Measurements from ENCODE around the gene BARX1.
"Not testable (repeated sequence)": the region's sequence is repeated elsewhere in the genome, so short reads cannot be mapped to it uniquely, and the experiment has no call there.

Gene BARX1

DNA sequence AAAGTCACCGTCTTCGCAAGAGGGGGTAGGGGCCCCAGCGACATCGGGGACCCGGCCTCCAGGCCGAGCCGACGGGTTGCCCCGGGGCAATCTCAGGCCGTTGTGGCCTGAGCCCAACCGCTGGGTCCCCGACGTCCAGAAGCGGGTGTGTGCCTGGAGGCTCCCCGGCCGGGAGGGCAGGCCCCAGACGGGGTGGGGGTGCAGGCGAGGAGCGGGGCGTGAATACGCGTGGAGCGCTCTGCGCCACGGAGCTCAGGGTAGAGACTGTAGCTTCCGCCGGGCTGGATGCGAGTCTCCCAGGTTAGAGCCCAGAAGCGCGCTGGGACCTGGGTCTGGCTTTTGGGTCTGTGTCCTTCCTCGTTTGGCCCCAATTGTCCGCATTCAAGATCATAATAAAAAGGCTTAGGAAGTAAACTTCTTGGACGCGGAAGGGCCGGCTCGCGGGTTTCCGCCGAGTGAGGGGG is 3.5 kb downstream of the BARX1 start:
- no peak for DNase-seq (ENCODE audit: low spot score)

DNA sequence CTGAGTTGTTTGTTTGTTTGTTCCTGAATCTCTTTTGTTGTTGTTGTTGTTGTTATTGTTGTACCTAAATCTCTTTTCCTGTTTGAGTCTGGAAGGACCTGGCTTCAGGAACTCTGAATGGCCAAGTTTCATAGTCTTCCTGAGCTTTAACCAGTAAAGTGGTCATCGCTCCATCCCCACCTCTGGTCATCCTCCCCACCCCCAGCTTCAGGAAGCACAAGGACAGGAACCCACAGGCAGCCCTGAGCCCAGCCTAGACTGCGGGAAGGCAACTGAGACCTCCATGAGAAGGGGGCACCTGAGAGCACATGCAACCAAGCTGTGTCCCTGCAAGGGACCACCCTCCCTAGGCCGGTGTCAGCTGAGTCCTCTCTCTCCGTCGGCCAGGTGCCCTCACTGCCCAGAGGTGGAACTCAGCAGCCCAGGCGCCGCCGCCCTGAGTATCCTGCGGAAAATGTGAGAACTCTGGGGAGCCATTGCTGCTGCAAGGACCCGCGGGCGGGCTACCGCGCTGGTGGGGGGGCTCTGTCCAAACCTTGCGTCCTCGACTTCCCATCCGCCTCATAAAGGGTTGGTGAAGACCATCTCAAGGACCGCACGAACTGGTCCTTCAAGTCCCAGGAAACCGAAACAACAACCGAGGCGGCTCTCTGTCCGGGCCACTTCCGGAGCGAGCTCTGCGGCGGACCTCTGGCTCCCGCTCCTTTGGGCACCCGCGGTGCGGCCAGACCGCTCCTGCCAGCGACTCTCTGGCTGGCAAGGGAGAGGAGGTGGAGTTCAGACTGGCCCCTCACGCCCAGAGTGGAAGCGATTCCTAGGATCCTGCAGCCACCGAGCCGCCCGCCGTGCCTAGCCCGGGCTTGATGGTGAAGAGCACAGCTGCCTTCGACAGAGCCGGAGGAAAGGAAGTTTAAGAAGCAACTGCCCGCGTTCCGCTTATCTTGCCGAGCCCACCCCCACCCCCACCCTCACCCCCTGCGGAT is 4.2 kb downstream of the BARX1 start:
- no peak for DNase-seq (ENCODE audit: low spot score)

DNA sequence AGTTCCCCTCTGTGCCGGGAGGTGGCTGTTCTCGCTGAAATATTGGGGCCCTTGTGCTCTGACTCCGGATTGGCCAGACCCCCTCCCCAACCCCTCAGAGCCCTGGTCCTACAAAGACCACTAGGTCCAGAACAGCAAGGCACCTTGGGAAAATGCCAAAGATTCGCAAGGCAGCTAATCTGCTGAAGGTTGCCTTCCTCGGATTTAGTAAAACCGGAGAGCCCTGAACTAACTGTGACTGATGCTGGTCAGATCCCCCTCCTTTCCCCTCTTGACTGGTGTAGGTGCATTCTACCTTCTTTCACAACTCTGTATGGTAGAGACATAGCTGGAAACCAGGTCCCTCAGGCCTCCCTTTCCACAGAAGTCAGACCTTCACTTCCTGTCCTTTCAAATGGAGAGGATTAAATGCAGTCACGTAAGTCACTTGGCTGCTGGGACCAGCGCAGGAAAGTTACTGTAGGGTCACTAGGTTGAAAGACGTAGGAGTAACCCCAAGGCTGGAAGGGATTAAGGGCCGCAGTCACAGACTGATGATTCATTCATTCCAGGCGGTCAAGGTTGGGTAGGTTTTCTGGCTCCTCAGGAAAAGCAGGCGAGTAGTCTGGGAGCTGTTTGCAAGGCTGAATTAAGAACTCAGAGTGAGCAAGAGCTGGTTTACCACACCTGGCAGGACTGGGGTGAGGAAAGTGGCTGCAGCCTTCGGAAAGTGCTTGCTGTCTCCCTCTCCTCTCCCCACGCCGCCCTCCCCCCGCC is 5.3 kb downstream of the BARX1 start:
- DNase-seq (ENCODE audit: low spot score): no peak

DNA sequence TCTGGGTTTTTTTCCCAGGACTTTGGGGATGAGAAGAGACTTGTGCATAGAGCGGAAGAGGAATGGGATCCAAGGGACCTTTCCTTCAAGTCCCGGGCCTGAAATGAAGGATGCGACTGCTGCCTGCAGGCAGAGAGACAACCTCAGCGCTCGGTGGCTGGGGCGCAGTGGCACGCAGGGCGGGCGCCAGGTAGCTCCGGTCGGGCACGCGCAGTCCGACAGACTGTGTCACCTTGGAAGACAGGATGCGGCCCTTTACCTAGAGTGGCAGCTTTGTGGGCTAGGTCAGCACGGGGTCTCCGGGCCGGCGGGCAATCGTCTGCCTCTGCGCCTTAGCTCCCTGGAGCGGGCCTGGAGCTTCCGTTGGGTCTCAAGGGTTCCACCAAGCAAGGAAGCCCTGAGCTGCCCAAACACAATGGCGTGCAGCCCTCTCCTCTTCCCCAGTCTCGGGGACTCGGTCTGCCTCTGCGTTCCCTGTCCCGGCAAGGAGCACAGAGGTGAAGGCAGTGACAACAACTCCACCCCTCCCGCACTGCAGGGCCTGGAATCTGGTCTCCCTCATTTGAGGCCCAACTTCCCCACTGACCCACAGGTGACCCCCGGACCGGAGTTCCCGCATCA is 6.0 kb downstream of the BARX1 start:
- no peak for DNase-seq (ENCODE audit: low spot score)

DNA sequence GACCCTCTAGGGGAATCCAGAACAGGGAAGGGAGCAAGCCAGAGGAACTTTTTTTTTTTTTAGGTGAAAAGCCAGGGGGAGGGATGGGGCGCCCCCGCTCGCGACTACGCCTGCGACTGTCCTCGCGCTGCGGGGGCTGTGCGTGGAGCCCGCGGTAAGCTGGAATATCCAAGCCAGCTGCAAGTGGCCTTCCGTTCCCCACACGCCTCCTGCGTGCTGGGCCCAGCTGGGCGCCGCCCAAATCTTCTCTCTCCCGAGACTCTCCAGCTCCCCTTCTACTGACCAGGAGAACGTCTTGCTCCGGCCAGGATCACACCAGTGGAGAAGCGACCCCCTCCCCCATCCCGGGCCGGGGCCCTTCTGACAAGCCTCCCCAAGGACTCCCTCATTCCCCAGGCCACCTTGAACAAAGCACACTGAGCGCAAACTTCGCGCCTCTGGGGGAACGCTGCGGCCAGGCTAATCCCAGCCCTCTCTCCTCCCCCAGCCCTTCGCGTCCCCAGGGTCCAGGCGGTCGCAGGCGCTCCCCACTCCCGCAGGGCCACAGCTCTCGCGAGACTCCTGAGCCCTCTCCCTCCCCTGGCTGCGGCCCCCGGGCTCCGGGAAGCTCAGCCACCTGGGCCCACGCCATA is 6.6 kb downstream of the BARX1 start:
- no peak for DNase-seq (ENCODE audit: low spot score)

DNA sequence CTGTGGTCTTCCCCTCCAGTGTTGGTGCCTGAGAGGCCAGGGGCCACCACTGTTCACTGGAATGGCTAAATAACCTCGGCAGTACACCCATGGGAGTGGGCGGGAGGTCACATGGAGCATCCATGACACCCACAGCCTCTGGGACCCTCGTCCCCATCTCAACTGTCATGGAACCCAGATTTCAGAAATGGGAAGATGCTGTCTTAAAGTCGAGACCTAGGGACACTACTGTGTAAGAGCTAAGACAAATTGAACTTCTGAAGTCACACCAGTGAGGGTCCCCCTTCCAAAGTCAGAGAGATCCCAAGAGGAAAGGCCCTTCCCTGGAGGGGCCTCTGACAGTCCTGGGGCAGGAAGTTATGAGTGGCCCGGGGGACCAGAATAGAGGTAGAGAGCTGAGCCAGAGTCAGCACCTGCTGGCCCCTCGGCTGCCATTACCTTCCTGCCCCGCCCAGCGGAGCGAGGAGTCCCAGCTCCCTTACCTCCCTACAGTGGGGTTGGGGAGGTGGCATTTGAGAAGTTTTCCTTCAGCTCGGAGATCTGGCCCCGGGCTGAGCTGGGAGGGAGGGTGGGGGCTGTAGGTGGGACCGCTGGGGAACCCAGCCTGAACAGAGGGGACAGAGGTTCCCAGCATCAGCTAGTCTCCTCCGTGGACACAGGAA is 7.6 kb downstream of the BARX1 start:
- DNase-seq (ENCODE audit: low spot score): no peak

DNA sequence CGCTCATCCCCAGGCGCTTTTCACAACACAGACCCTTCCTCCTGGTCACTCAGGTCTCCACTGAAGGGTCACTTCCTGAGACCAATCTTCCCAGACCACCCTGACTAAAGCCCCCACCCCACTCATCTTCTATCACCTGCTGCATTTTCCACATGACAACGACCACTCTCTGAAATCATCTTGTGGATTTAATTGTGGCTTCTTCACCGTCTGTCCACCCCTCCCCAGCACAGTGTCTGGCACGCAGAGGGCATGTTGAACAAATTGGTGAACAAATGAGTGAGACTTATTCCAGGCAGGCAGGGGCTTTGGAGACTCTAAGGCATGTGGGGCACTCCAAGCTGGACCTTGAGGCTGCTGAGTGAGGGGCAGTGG is 8.8 kb downstream of the BARX1 start:
- no peak for DNase-seq (ENCODE audit: low spot score)

DNA sequence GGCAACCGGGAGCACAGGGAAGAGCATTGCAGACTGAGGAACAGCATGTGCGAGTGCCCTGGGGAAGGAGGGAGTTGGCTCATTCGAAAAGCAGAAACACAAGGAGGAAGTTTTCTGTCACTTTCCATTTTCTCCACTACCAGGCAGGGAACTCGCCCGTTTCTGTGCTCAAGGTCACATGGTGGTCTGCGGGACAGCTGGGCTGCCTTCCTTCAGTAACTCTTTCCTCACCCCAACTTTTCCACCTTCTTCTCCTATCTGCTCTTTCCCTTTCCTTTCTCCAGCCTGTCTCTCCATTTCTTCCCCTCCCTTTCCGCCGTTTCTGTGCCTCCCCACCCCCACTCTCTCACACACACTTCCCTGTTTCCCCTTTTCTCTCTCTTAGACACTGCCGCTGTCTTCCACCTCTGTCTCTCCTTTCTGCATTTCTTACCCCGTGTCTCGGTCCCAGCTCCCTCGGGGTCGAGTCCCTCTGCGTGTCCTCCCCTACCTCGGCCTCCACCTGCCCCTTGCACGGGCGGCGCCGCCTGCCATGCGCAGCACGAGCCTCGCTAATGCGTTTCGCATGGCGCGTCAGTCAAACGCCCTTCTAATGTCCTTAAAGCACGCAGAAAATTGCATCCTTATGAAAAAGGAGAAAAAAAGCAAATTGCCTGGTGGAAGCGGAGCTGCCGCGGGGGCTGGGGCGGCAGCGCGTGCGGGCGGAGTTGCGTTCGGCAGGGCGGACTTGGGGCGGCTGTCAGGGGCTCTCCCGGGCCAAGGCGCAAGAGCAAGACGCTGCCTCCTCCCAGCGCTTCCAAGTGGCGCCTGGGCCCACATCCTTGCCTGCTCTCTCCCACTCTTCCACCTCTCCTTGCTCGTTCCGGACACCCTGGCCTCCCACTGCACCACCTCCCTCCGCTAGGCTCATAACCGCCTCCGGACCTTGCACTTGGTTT is 9.5 kb downstream of the BARX1 start:
- no peak for DNase-seq (ENCODE audit: low spot score)

DNA sequence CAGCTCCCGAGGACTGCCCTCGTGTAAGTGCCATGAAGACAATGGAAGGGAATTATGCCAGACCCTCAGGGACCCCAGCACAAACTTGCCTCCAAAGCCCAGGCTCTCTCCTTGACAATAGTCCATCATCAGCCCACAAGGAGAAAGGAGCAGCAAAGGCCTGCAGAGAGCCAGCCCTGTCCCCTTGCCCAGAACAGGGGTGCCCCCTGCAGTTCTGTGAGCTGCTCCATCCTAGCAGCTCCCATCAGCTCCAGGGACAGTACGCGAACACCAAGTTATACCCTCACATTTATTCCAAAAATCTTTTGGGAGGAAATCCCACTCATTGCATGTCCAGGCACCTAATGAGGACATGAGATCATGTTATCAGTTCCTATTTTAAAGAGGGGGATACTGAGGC is 11.1 kb downstream of the BARX1 start:
- no peak for DNase-seq (ENCODE audit: low spot score)

DNA sequence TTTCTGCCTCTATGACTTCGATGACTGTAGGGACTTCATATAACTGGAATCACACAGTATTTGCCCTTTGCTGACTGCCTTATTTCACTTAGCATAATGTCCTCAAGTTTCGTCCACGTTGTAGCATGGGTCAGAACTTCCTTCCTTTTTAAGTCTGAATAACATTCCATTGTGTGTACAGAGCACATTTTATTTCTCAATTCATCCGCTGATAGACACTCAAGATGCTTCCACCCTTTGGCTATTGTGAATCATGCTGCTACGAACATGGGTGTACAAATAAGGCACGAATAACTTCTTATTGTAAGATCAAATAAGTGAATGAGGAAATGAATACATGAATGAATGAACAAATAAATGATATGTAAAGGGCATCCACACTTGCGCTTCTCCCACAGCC is 13.0 kb downstream of the BARX1 start:
- DNase-seq (ENCODE audit: low spot score): no peak

DNA sequence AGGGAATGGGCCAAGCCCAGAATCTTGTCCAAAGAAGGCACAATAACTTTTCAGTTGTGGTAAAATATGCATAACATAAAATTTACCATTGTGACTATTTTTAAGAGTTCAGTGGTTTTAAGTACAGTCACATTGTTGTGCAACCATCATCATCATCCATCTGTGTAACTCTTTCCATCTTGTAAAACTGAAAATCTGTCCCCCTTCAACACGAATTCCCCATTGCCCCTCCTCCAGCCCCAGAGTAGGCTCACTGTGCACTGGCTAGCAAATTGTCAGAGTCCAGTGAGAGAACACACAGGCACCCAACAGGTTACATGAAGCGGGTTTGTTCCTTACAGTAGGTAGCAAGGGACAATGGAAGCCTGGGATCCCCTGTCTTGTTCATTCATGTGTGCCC is 13.7 kb downstream of the BARX1 start:
- DNase-seq (ENCODE audit: low spot score): no peak

DNA sequence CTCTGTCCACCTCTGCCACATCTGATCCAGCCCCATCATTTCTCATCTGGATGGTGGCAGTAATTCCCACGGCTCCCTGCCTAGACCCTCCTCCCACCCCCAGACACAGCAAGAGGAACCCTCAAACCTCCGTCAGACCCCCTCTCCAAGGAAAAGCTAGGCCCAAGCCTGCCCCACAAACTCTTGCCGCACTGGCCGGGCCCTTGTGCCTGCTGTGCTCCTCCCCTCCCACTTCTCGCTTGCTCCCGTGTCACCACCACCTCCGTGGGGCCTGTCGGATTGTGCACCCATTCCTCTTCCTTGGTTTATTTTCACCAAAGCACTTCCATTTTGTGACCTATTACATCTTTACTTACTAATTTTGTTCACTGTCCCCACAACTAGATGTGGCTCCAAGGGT is 14.2 kb downstream of the BARX1 start:
- DNase-seq (ENCODE audit: low spot score): no peak

DNA sequence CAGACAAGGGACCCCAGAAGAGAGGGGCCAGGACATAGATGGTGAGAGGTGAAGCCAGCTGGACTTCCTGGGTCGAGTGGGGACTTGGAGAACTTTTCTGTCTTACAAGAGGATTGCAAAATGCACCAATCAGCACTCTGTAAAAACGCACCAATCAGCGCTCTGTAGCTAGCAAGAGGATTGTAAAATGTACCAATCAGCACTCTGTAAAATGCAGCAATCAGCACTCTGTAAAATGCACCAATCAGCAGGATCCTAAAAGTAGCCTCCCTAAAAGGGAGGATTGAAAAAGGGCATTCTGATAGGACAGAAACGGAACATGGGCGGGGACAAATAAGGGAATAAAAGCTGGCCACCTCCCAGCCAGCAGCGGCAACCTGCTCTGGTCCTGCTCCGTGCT is 15.6 kb downstream of the BARX1 start:
- DNase-seq (ENCODE audit: low spot score): not testable (repeated sequence)

DNA sequence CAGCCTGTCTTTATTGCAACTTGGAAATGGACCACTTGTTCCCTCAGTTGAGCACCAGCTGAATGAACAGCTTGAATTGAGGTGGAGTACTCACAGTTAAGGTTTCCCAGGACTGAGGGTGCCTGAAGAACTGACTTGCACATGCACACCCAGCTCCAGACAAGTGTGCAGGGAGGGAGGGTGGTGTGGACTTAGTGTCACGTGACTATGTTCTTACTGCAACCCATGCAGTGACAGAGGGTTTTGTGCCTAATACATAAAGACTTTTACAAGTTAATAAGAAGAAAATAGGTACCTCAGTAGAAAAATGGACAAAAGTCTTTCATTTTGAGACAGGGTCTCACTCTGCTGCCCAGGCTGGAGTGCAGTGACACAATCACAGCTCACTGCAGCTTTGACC is 18.0 kb downstream of the BARX1 start:
- no peak for DNase-seq (ENCODE audit: low spot score)

DNA sequence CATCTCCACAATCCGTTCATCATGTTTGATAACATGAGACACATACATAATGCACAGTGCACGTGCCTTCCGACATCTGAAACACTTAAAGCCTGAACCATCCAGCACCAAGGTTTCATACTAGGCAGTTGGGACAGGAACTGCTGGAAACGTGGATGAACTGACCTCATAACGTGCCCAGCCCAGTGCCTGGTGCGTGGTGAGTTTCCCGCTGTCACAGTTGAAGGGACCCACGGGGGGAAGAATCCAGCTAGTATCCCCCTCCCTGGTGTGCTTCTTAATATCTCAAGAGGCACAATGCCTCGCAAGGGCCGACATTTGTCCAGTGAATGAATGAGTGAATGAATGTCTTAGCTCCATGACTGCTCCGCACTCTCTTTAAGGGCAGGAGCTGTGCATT is 23.2 kb downstream of the BARX1 start:
- no peak for DNase-seq (ENCODE audit: low spot score)

DNA sequence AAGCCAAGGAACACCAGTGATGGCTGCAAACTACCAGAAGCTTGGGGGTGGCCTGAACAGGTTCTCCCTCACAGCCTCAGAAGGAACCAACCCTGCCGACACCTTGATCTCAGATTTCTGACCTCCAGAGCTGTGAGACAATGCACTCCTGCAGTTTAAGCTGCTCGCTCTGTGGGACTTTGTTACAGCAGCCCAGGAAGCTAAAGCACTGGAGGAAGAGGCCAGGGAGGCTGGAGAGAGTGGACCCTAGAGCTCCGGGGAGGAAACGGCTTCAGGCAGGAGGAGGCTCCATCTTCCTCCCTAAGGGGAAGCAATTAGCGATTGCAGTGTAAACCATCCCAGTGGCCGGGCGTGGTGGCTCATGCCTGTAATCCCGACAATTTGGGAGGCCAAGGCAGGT is 25.1 kb downstream of the BARX1 start:
- DNase-seq (ENCODE audit: low spot score): no peak

DNA sequence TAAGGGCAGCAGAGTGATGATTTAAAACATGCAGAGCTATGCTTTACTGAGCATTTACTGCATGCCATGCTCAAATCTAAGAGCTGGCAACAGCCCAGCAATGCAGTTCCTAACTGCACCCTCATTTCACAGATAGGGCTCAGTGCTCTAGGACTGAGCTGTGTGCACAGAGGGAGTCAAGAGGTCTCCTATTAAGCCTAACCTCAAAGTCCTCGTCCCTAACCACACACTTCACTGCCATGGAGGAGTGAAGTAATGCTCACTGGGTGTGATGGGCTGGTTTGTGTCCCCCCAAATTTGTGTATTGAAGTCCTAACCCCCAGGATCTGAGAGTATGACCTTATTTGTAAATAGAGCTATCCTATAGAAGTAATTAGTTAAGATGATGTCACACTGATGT is 25.9 kb downstream of the BARX1 start:
- no peak for DNase-seq (ENCODE audit: low spot score)

DNA sequence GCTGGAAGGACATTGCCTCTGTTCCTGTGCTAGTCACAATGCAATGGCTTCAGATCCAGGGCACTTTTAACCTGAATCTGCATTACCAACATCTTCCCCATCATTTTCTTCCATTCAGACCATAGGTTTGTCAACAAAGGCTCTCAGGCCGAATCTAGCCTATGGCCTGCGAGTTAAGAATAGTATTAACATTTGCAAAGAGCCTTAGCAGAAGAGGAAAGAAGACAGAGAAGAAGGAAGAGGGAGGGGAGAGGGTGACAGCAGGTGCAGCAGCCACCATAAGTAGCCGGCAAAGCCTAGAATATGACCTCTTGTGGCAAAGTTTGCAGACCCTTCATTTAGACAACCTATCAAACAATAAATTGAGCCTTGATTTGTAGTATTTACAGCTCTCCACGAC is 32.6 kb downstream of the BARX1 start:
- DNase-seq (ENCODE audit: low spot score): no peak

DNA sequence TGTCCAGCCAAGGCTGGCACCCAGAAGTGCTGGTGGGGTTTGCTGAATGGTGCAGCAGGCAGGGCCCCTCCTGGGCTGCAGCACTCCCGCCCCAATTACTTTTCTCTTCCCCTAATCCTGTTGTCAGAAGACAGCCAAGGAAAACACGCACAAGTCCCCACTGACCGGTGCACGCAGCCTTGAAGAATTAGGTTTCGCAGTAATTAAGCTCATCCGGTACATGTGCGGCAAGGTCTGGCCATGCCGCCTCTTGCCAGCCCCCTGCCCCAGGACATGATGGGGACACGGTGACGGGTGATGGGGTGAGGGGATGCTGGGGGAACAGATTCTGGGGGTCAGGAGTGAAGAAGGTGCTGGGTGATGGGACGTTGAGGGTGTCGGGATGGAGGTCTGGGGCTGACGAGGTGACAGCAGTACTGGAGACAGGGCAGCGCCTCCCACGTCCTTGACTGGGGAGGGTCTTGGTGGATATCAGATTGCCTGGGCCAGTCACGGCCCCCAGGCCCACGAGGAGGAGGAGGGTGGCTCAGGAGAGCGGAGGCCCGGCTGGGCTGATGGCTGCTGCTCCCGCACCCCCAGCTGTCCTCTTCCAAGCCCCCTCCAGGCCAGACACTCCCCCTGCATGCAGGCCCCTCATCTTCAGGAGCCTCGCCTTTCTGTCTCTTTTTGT is 34.9 kb downstream of the BARX1 start:
- no peak for DNase-seq (ENCODE audit: low spot score)

DNA sequence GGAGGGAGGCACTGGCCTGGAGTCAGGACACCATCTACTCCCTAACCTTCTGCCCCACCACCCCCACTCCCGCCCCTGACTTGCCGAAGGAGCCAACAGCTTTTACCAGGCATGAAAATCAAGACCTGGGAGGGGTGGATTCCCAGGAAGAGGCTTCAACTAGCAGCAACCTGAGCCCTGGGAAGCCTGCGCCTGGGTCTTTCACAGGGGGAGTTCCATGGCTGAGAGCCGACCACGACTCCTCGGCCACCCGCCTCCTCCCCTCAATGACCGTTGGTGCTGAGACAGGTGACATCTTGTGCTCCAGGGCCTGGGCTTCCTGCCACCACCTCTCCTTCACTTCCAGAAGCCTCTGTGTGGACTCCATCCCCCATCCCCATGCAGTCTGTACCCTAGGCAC is 37.1 kb downstream of the BARX1 start:
- no peak for DNase-seq (ENCODE audit: low spot score)
